Raji (cell line): Measurements from ENCODE around the gene C1orf167.

Experiments used
- POLR2A ChIP-seq: IDR thresholded peaks from 2 replicates; pipeline ENCODE4 v1.6.1; 2011; ENCODE audit warnings: low read depth, low read length, control low read depth; ENCODE audit not compliant: insufficient read depth

C1orf167 gene

DNA sequence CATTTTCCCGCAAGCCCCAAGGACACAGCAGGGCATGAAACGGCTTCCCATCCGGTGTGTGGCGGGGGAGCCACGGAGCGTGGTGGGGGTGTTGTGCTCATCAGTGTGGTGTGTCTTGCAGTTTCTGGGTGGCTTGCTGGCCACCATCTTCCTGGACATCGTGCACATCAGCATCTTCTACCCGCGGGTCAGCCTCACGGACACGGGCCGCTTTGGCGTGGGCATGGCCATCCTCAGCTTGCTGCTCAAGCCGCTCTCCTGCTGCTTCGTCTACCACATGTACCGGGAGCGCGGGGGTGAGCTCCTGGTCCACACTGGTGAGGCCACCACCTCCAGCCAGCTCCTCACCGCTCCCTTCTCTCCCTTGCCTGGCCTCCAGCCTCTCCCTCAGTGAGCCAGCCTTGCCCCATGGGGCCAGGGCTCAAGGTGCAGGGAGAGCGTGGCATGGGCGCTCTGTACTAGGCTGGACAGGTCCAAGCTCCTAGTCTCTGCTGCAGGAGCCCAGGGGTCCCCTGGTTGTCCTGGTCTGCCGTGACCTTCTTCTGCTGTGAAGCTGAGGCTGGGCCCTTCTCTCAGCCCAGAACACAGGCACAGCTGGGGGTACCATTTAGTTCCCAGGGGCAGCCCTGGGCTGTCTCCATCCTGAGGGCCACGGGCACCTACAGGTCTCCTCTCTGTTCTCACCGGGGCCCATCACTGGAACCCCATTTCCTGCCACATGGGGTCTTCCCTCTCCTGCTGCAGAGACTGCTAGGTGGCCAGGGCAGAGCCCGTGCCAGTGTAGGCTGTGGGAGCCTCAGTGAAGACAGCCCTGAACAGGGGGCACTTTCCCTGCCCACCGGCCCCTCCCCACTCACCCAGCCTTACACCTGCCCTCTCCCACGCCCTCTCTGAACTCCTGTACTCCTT, 13.4 kb upstream of the C1orf167 start:
- no peak for TF ChIP-seq POLR2A

DNA sequence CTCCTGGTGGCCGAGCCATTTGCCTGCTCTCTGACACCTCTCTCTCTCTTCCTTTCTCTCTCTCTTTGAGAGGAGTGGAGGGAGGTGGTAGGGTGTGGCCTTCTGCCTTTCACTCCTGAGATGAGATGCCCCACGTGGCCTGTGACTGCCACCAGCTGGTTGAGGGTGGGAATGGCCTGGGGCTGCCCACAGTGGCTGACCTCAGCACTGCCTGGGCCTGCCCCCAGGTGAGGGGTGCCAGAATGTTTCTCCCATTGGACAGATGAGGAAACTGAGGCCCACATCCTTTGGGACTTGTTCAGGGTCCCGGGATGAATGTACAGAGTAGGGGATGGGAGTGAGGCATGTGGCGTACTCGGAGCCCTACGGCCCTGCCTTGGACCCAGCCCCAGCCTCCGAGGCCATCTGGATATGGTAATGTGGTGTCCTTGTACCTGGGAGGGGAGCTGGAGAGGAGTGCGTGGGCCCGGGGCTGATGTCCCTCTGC, 12.7 kb upstream of the C1orf167 start:
- no peak for TF ChIP-seq POLR2A

DNA sequence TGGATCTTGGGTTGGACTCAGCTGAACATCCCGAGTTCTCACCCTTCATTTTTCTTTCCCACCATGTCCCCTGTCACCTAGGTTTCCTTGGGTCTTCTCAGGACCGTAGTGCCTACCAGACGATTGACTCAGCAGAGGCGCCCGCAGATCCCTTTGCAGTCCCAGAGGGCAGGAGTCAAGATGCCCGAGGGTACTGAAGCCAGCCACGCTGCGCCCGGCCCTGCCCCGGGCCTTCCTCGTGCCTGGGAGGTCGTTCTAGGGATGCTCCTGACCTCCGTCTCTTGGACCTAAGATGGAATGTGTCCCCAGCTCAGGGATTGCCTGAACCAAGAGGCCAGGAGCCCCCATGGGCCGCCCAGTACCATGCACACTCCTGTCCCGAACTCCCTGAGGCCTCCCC, 12.0 kb upstream of the C1orf167 start:
- no peak for TF ChIP-seq POLR2A

DNA sequence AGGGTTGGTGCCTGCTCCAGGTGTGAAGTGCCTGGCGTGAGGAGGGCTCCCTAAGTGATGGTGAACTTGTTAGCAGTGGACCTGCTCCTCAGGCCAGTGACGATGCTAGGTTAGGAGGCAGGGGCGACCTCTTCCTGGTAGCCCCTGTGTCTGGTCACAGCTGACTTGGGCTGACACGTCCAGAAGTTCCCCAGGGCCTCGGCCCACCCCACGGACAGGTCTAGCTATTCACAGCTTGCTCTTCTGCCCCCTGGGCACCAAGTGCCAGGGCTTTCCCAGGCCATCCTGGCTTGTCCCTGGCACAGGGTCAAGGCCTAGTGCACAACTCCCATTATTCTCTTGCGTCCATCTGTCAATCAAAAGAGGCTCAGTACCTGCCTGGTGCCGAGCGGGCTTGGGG, 10.9 kb upstream of the C1orf167 start:
- no peak for TF ChIP-seq POLR2A

DNA sequence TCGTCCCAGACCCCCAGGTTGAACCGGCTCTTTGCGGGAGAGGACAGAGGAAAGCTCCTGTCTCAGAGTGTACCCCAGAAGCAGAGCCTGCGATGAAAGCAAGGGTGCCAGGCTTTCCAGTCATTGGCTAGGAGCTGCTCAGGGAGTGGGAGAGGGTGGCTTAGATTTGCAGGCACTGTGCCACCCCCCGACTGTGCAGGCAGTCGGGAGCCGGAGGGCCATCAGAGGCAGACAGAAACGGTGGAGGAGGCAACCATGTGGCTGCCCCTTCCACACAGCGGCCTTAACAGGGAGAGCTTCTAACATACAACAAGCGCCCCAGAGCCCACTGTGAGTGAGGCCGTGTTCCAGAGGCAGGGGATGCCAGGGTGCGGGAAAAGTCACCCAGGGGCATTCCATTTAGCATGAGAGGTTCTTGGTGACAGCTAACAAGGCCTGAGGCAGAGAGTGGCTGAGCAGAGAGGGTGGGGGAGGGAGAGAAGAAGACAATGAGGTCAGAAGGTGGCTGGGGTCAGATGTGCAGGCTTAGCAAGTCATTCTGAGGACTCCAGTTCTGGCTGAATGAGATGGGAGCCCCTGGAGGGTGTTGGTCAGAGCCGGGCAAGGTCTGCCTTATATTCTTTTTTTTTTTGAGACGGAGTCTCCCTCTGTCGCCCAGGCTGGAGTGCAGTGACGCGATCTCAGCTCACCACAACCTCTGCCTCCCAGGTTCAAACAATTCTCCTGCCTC, 9.5 kb upstream of the C1orf167 start:
- no peak for TF ChIP-seq POLR2A

DNA sequence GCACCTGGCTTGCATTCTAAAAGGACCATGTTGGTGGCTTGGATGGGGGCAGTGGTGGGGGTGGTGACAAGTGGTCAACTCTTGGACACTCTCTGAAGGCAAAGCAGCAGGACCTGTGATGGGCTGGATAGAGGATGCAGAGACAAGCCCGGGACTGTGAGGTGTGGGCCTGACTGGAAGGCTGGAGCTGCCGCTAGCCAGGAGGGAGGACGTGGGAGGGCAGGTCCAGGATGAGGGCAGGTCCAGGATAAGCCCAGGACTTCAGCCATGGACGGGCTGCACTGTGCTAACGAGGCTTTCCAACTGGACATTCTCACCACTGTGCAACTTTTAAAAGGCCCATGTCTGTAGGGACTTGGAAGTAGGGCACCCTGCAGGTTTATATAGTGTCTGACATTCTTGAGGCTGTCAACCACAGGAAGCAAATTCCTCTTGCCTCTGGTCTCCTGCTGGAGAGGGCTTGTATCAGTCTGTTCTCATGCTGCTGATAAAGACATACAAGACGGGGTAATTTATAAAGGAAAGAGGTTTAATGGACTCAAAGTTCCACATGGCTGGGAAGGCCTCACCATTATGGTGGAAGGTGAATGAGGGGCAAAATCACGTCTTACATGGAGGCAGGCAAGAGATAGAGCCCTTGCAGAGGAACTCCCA, 8.3 kb upstream of the C1orf167 start:
- TF ChIP-seq POLR2A = no peak

DNA sequence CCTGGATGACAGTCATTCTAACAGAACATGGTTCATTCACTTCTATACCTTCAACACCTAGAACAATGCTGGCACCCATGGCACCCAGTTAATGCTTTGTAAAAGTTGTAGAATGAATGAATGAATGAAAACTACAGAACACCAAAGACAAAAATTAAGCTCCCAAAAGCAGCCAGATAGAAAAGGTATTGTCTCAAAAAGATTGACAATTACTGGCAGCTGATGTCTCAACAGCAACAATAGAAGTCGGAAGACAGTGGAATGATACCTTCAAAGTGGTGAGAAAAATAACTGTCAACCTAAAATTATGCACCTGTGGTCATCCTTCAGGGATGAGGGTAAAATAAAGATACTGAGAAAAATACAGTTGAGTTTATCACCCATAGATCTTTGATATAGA, 4.9 kb upstream of the C1orf167 start:
- TF ChIP-seq POLR2A = no peak

DNA sequence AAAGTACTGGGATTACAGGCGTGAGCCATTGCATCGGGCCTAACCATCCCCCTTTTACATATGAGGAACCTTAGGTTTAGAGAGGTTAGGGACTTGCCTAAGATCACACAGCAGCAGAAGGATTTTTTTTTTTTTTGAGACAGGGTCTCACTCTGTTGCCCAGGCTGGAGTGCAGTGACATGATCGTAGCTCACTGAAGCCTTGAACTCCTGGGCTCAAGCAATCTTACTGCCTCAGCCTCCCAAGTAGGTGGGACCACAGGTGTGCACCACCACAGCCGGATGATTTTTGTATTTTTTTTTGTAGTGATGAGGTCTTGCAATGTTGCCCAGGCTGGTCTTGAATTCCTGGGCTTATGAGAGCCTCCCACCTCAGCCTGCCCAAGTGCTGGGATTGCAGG, 2.2 kb upstream of the C1orf167 start:
- no peak for TF ChIP-seq POLR2A

DNA sequence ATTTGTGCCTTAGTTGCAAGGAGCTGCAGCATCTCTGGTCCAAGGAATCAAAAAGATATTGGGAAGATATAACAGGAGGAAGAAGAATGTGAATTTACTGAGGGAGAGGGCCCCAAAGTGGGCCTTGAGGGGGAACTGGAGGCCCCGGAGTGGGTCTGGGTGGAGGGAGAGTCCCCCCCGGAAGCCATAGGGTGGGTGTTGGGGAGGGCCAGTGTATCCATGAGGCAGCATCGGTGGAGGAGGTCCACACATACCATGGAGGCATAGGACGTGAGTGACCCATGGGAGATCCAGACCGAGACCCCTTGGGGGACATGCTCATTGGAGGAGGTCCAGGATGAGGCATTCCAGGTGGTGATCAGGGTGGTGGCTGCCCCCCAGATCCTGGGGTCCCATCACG, 708 bp upstream of the C1orf167 start:
- no peak for TF ChIP-seq POLR2A

DNA sequence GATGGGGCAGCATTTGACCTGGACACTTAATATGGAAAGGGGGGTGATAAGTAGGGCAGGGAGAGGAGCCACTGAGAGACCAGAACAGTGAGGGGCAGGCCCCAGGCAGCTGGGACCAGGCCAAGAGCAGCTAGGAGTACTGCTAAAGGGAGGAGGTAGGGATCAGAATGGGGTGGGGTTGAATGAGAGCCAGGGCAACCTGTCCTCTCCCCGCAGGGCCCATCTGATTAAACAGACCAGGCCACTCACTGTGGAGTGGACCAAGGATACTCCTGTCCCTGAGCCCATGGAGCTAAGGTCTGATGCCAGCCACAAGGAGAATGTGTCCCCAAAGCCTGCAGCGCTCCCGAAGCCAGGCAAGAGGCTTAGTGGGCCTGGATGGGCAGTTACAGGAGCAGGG, 2.1 kb downstream of the C1orf167 start:
- TF ChIP-seq POLR2A = no peak

DNA sequence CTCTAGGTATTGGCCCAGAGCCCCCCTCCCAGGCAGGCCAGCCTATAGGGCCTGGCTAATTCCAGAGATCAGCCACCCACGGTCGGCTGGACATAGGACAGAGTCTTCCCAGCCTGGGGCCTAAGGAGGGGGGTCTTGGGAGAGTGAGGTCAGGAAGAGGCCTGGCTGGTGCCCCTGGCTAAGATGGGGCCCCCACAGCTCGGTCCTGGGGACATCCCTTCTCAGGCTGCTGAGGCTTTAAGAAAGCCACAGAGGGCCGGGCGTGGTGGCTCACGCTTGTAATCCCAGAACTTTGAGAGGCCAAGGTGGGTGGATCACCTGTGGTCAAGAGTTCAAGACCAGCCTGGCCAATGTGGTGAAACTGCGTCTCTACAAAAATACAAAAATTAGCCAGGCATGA, 2.5 kb downstream of the C1orf167 start:
- no peak for TF ChIP-seq POLR2A

DNA sequence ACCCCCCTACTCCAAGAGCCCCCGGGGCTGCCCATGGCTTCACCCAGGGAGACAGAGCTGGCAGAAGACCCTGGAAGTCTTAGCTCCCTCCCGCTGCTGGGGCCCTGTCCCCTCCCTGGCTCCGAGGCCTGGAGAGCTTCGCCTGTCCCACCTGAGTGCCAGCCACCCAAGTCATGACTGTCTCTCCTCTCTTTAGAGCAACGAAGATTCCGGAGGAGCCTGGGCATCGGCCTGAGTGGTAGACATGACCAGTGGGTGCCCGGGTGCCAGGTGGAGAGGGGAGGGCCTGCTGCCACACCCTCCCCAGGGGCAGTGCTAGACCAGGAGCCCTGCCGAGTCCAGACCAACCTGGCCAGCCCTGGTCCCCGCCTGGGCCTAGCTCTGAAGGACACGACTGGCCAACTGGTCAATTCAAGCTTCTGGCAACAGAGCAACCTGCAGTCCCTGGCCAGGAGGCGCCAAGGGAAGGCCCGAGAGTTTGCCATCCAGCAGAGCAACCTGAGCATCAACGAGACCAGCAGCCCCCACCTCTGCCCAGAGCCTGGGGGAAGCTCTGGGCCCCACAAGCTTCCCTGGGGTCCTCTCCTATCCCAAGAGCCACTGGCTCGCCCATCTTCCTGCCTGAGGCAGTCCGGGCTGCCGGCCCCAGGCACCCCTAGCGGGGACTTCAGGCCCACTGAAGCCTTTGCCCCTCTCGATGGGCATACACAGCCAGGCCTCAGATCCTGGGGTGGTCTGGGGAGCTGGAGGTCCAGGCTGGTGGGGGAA, 3.9 kb downstream of the C1orf167 start:
- no peak for TF ChIP-seq POLR2A

DNA sequence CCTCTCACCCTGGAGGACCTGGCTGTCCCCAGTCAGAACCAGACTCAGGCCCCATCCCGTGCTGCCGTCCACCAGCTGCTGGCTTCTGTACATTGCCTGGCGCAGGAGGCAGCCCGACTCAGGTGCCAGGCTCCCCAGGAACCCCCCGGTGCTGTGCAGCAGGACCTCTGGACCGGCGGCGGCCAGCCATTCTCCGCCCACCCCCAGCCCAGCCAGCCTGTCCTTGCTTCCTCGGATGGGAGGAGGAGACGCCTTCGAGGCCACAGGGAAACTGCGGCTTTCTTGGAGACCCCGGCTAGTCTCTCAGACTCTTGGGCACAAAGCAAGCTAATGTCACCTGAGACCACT, 4.4 kb downstream of the C1orf167 start:
- TF ChIP-seq POLR2A = no peak

DNA sequence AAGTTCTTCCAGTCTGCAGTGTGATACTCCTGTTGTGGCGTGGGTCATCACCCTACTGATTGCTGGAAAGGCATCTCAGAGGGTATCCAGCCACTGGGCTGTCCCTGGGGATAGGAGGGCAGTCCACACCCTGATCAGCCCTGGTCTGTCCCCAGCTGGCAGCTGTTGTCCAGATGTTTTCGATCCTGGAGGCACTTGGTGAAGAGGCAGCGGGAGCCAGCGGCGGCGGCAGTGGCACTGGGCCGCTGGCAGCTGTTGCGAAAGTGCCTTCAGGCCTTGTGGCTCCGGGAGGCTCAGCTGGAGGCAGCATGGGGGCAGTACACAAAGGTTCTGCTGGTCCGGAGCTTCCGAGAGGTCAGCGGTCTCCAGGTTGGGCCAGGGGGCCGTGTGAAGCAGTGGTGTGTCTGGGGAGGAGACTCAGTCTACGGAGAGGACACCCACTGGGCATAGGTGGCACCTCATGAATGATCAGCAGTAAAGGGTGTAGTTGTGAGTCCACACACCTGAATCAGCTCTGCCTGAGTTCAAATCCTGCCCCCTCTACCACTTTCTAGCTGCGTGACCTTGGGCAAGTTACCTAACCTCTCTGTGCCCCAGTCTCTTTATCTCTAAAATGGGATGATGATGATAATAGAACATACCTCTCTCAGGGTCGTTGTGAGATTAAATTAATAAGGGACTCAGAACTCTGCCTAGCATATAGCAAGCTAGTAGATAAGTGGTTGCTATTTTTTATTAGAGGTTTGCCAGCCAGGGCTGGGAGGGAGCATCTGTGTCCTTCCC, 6.1 kb downstream of the C1orf167 start:
- no peak for TF ChIP-seq POLR2A
